GM18870 (cell line): Measurements from ENCODE around the gene FNBP1L.

Experiments used
- ATAC-seq: cut with Tn5 transposase; IDR thresholded peaks from one replicate; pipeline ENCODE4 v1.9.1; 2021; ENCODE audit warnings: moderate library complexity; ENCODE audit not compliant: unreplicated experiment

The FNBP1L gene

GRCh38 chr1:93447481-93448291, at the start of gene FNBP1L:
Gene FNBP1L, plus strand, starts transcription at chr1:93448118. Its CDS starts 164 bp downstream, at chr1:93448282.
- ATAC-seq = no peak

- no peak for ATAC-seq
These were observed 48.1 kb upstream of the FNBP1L start for GRCh38 chr1:93399781-93400180.

GRCh38 chr1:93408203-93408602, 39.7 kb upstream of the FNBP1L start:
- no peak for ATAC-seq

- no peak for ATAC-seq
These were observed 36.9 kb upstream of the FNBP1L start for GRCh38 chr1:93411000-93411399.

GRCh38 chr1:93414749-93415148, 33.2 kb upstream of the FNBP1L start:
- ATAC-seq = no peak

- ATAC-seq = no peak
These were observed 32.6 kb upstream of the FNBP1L start for GRCh38 chr1:93415296-93415695.

- no peak for ATAC-seq
These were observed 31.7 kb upstream of the FNBP1L start for GRCh38 chr1:93416183-93416582.

GRCh38 chr1:93419344-93419743, 28.6 kb upstream of the FNBP1L start:
- no peak for ATAC-seq

- ATAC-seq = no peak
These were observed 27.5 kb upstream of the FNBP1L start for GRCh38 chr1:93420400-93420799.

GRCh38 chr1:93426181-93426580, 21.7 kb upstream of the FNBP1L start:
- ATAC-seq = no peak

- no peak for ATAC-seq
These were observed 20.3 kb upstream of the FNBP1L start for GRCh38 chr1:93427656-93428055.

- no peak for ATAC-seq
These were observed 14.4 kb upstream of the FNBP1L start for GRCh38 chr1:93433407-93433961.

GRCh38 chr1:93434088-93434487, 13.8 kb upstream of the FNBP1L start:
- ATAC-seq = no peak

GRCh38 chr1:93434987-93435386, 12.9 kb upstream of the FNBP1L start:
- no peak for ATAC-seq

GRCh38 chr1:93435443-93435842, 12.5 kb upstream of the FNBP1L start:
- ATAC-seq = no peak

- ATAC-seq = no peak
These were observed 11.4 kb upstream of the FNBP1L start for GRCh38 chr1:93436496-93436895.

GRCh38 chr1:93437976-93438605, 9.8 kb upstream of the FNBP1L start:
- no peak for ATAC-seq

- ATAC-seq = no peak
These were observed 9.2 kb upstream of the FNBP1L start for GRCh38 chr1:93438716-93439115.

- ATAC-seq = no peak
These were observed 7.6 kb upstream of the FNBP1L start for GRCh38 chr1:93440272-93440671.

GRCh38 chr1:93440706-93441105, 7.2 kb upstream of the FNBP1L start:
- no peak for ATAC-seq

- ATAC-seq = no peak
These were observed 6.3 kb upstream of the FNBP1L start for GRCh38 chr1:93441589-93441988.

- ATAC-seq = no peak
These were observed 5.8 kb upstream of the FNBP1L start for GRCh38 chr1:93442008-93442666.
